PC-3 (cell line): ENCODE results near the gene SMYD1. TPM values are rescaled to one million over a fixed set of nuclear protein-coding genes. Genes with fewer than 3 reads are reported as not detected.

Experiments used
- ATAC-seq: fragments of 200-7000 bp; cut with Tn5 transposase; 2 replicates; pipeline ENCODE4 v1.9.1; 2020; ENCODE audit warnings: mild to moderate bottlenecking, moderate library complexity
- BruUV-seq: library from RNA; stranded (reverse); fragments of 400-500 nt; replicated peaks from 2 replicates; lab custom pipeline; 2021; lab: Mats Ljungman, UMichigan
- CTCF ChIA-PET: fragments of 300-600 bp; sonication (Branson Sonifier 250); formaldehyde crosslinking; loops from one replicate; lab custom pipeline; 2022; ENCODE audit warnings: antibody characterized with exemption; lab: Charles Lee
- POLR2A ChIA-PET: fragments of 300-600 bp; sonication (Branson Sonifier 250); formaldehyde crosslinking; loops from one replicate; lab custom pipeline; 2022; ENCODE audit warnings: antibody characterized with exemption; ENCODE audit not compliant: unreplicated experiment; lab: Charles Lee
- DNase-seq: peaks from one replicate; pipeline ENCODE4 v3.0.0-alpha.2; 2015
- H2AFZ ChIP-seq: fragments of 300-600 bp; sonication (generic); 2 replicates; pipeline ENCODE4 v1.6.0; 2016; ENCODE audit warnings: antibody characterized with exemption, low read length
- H3F3A ChIP-seq: fragments of 300-600 bp; sonication (generic); one replicate; pipeline ENCODE4 v1.6.0; 2017; ENCODE audit warnings: antibody characterized with exemption, low read length, control low read depth, mild to moderate bottlenecking; ENCODE audit not compliant: unreplicated experiment
- H3K27ac ChIP-seq: fragments of 300-600 bp; sonication (generic); 2 replicates; pipeline ENCODE4 v1.5.1; 2016; ENCODE audit warnings: mild to moderate bottlenecking, low read length
- H3K27me3 ChIP-seq: fragments of 300-600 bp; sonication (generic); 2 replicates; pipeline ENCODE4 v1.6.1; 2016; ENCODE audit warnings: low read length, mixed read lengths
- H3K36me3 ChIP-seq: fragments of 300-600 bp; sonication (generic); 2 replicates; pipeline ENCODE4 v1.6.1; 2016; ENCODE audit warnings: low read depth, mixed run types, low read length, mixed read lengths
- H3K4me1 ChIP-seq: fragments of 300-600 bp; sonication (generic); 2 replicates; pipeline ENCODE4 v1.5.1; 2016; ENCODE audit warnings: low read length; ENCODE audit not compliant: insufficient read depth
- H3K4me2 ChIP-seq: fragments of 300-600 bp; sonication (generic); 2 replicates; pipeline ENCODE4 v1.6.0; 2016; ENCODE audit warnings: low read length
- H3K4me3 ChIP-seq: fragments of 300-600 bp; sonication (generic); 2 replicates; pipeline ENCODE4 v1.5.1; 2016; ENCODE audit warnings: mild to moderate bottlenecking, low read length, mixed read lengths
- H3K79me2 ChIP-seq: fragments of 300-600 bp; sonication (generic); 2 replicates; pipeline ENCODE4 v1.6.1; 2017; ENCODE audit warnings: low read length, mixed read lengths
- H3K9ac ChIP-seq: fragments of 300-600 bp; sonication (generic); 2 replicates; pipeline ENCODE4 v1.6.0; 2016; ENCODE audit warnings: mild to moderate bottlenecking, low read length
- H3K9me2 ChIP-seq: fragments of 300-600 bp; sonication (generic); replicated peaks from 2 replicates; pipeline ENCODE4 v1.6.1; 2016; ENCODE audit warnings: mixed run types, low read length, mixed read lengths
- H3K9me3 ChIP-seq: fragments of 300-600 bp; sonication (generic); 2 replicates; pipeline ENCODE4 v1.6.1; 2016; ENCODE audit warnings: low read length, mixed read lengths
- H4K20me1 ChIP-seq: fragments of 300-600 bp; sonication (generic); 2 replicates; pipeline ENCODE4 v1.6.1; 2016; ENCODE audit warnings: low read length, mixed read lengths
- EZH2 ChIP-seq: fragments of 300-600 bp; sonication (generic); IDR thresholded peaks from one replicate; pipeline ENCODE4 v1.6.1; 2017; ENCODE audit warnings: antibody characterized with exemption, mild to moderate bottlenecking, low read length; ENCODE audit not compliant: unreplicated experiment
- EZH2phosphoT487 ChIP-seq: fragments of 300-600 bp; sonication (generic); IDR thresholded peaks from 2 replicates; pipeline ENCODE4 v1.6.1; 2018; ENCODE audit warnings: mild to moderate bottlenecking, antibody characterized with exemption, low read length, borderline replicate concordance
- intact Hi-C: fragments of 100-400 bp; cut with micrococcal nuclease; formaldehyde crosslinking; loops from 2 replicates; pipeline ENCODE4 v1.9.0; 2023
- total RNA-seq: library from RNA; depleted of rRNA; stranded (reverse); fragments of >200 nt; gene quantifications from 2 replicates; pipeline ENCODE4 v1.2.3, GENCODE V29; 2014
- TF ChIP-seq, protein P1 (sequence below): fragments of 300-600 bp; sonication (generic); conservative IDR thresholded peaks from 2 replicates; pipeline ENCODE4 v1.5.1; 2017; ENCODE audit warnings: antibody characterized with exemption, low read depth, mild to moderate bottlenecking, low read length

SMYD1 gene
- total RNA-seq, 1 experiment from 2014 or later, result not detected

DNA sequence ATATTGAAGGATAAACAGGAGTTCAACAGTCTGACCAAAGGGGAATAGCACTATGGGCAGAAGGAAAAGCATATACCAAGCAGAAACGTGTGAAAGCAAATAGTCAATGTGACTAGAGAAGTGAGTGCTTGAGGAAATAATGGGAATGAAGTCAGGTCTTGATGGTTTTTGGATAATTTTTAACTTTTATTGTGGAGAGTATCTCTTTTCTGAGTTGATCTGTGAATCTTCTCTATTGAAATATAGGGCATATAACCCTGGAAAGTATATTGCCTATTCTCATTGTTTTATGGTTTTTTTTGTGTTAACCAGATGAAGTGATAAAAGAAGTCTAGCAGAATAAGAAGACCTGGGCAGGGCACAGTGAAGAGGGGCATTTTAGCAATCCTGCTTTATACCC, 76.6 kb downstream of the SMYD1 start:
- Histone ChIP-seq H3K9me2 (no peaks in the 10 kb centered on the region), H3K79me2 (no peaks in the 10 kb centered on the region), H3F3A (no peaks in the 10 kb centered on the region), H3K27me3 (peaks cover 49% of the 10 kb centered on the region), H3K4me2 (no peak overlapping the region), H3K27ac (no peak overlapping the region), H3K9ac (no peak overlapping the region), H3K4me3 (no peak overlapping the region), H3K36me3 (no peaks in the 10 kb centered on the region), H2AFZ (no peak overlapping the region), H3K9me3 (0 out of 2 replicates have a peak, but pooled peaks cover 5% of the 10 kb centered on the region), H4K20me1 (no peaks in the 10 kb centered on the region), H3K4me1 (no peaks in the 10 kb centered on the region)
- BruUV-seq, result no TSS peak
- ATAC-seq, result no peak
- ChIA-PET CTCF (no interaction called here), POLR2A (no interaction called here)
- no peak for DNase-seq
- TF ChIP-seq EZH2phosphoT487 (no peak), EZH2 (no peak)
- TF ChIP-seq, protein P1, sequence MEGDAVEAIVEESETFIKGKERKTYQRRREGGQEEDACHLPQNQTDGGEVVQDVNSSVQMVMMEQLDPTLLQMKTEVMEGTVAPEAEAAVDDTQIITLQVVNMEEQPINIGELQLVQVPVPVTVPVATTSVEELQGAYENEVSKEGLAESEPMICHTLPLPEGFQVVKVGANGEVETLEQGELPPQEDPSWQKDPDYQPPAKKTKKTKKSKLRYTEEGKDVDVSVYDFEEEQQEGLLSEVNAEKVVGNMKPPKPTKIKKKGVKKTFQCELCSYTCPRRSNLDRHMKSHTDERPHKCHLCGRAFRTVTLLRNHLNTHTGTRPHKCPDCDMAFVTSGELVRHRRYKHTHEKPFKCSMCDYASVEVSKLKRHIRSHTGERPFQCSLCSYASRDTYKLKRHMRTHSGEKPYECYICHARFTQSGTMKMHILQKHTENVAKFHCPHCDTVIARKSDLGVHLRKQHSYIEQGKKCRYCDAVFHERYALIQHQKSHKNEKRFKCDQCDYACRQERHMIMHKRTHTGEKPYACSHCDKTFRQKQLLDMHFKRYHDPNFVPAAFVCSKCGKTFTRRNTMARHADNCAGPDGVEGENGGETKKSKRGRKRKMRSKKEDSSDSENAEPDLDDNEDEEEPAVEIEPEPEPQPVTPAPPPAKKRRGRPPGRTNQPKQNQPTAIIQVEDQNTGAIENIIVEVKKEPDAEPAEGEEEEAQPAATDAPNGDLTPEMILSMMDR, result no peak
- intact Hi-C loops, result no loop called here

DNA sequence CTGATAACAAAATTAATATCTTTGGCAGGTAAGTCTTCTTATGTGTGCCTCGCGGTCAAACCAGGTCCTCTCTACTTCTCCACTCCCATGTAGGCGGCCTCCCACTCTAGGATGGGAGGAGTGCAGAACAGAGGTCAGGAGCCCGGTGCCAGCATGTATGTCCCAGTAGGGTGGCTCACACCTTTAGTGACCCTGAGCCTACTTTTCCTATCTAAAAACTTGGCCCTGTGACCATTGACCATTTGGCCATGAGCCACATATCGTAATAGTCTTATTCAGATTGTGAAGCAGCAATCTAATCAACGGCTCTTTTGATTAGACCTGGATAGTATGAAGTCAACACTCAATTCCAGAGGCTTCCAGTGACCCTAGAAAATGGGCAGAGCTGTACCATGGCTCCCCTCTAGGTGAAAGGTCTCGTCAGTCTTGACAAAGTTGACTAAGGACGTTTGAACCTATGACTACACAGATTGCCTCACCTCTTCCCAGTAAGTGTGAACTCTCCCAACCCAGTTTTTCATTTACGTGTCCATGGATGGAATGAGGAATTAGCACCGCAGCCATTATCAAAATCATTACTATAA, 77.4 kb downstream of the SMYD1 start:
- Histone ChIP-seq H3K4me1 (no peaks in the 10 kb centered on the region), H3K79me2 (no peaks in the 10 kb centered on the region), H2AFZ (no peak overlapping the region), H3K9me3 (0 out of 2 replicates have a peak, but pooled peaks cover 5% of the 10 kb centered on the region), H3K4me3 (no peak overlapping the region), H3K27ac (no peak overlapping the region), H3K9ac (no peak overlapping the region), H3K36me3 (no peaks in the 10 kb centered on the region), H4K20me1 (no peaks in the 10 kb centered on the region), H3K4me2 (no peak overlapping the region), H3K27me3 (peaks cover 42% of the 10 kb centered on the region), H3K9me2 (no peaks in the 10 kb centered on the region), H3F3A (no peaks in the 10 kb centered on the region)
- DNase-seq (no peak), ATAC-seq (no peak)
- intact Hi-C loops, result no loop called here
- ChIA-PET POLR2A (no interaction called here), CTCF (no interaction called here)
- TF ChIP-seq EZH2phosphoT487 (no peak), EZH2 (no peak)
- TF ChIP-seq, protein P1, result no peak
- no TSS peak for BruUV-seq

DNA sequence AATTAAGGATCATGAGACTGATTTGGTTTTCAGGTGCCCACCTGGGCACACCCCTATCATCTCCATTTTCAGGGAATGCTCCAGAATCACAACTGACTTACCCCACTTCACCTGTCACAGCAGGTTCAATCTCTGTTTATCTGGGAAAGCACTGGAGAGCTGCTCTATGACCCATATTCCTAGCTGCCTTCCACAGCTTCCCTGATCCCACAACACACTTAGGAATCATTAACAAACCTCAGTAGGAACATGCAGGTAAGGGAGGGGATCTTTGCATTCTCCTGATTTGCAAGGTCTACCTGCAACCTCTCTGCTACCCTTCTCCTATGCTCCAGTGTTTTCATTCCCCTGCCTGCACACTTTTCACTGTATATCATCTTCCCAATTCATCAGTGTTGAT, 79.0 kb downstream of the SMYD1 start:
- Histone ChIP-seq H3K4me1 (no peaks in the 10 kb centered on the region), H3K79me2 (no peaks in the 10 kb centered on the region), H3K4me3 (no peak overlapping the region), H3K4me2 (no peak overlapping the region), H3F3A (no peaks in the 10 kb centered on the region), H3K36me3 (no peaks in the 10 kb centered on the region), H4K20me1 (no peaks in the 10 kb centered on the region), H3K27ac (no peak overlapping the region), H3K9me2 (no peaks in the 10 kb centered on the region), H3K27me3 (peaks cover 32% of the 10 kb centered on the region), H2AFZ (no peak overlapping the region), H3K9me3 (0 out of 2 replicates have a peak, but pooled peaks cover 5% of the 10 kb centered on the region), H3K9ac (no peak overlapping the region)
- DNase-seq (no peak), ATAC-seq (no peak)
- TF ChIP-seq EZH2 (no peak), EZH2phosphoT487 (no peak)
- TF ChIP-seq, protein P1, result no peak
- CTCF ChIA-PET, result interaction anchor here (0.6 kb wide), 1 partner anchor 526 kb away, joined by 11 read pairs; no protein-coding TSS in a partner anchor
- POLR2A ChIA-PET, result no interaction called here
- intact Hi-C loops, result no loop called here
- BruUV-seq, result no TSS peak
